CD4-positive, alpha-beta T cell treated with Interleukin-2 at 100 ng/mL for 4 hours (primary cell): Measurements from ENCODE around the gene CYB5RL.
"Not testable (repeated sequence)": the region's sequence is repeated elsewhere in the genome, so short reads cannot be mapped to it uniquely, and the experiment has no call there.

Experiments
- DNase-seq: peaks from one replicate; pipeline ENCODE4 v3.0.0-alpha.2; 2020; ENCODE audit warnings: low spot score

Gene CYB5RL

GRCh38 chr1:54186056-54186455 lies 13.8 kb downstream of the CYB5RL start:
- no peak for DNase-seq

GRCh38 chr1:54180701-54181360 lies 19.0 kb downstream of the CYB5RL start:
- no peak for DNase-seq

- DNase-seq: no peak
These were observed 21.3 kb downstream of the CYB5RL start for GRCh38 chr1:54178296-54179070.

GRCh38 chr1:54177726-54178125 lies 22.1 kb downstream of the CYB5RL start:
- no peak for DNase-seq

DNA sequence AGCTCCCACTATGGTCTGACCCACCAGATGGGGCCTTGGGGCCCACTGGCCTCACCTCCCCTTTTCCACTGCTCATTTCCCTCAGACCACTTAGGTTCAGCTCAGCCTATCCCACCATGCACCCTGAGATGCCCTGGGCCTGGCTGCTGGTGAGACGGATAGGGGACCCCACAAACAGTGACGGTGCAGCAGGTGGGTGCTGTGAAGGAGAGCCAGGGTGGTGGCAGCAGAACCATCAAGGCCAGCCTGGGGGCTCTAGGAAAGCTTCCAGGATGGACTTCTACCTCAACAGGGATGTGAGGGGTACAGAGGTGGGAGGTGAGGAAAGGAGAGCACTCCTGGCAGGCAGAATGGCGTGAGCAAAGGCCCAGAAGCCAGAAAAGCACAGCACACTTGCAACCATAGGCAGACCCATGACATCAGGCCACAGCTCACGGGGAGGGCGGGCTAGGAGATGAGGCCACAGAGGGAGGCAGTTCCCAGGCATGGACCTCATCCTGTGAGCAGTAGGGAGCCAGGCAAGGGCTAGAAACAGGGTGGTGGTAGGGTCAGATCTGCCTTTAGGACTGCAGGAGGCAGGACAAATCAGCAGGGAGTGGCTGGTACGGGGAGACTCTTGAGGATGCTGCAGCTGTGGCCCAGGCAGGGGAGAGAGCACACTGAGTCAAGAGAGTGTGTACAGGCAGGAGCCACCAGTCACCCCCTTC lies 23.1 kb downstream of the CYB5RL start:
- no peak for DNase-seq

DNA sequence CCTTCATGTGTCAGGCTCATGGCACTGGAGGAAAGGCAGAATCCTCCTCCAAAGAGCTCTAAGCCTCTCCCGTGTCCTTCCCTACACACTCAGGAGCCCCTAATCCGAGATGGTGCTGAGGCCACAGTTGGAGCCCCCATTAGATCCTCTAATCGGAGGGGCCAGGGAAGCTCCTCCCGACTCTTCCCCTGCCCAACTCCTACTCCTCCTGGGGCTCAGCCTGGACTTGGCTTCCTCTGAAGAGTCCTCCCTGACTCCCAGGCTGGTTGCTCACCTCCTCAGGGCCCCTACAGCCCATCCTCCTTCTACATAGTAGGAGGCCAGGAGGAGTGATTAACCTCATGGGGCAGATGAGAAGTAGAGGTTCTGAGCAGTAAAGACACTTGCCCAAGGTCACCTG lies 25.7 kb downstream of the CYB5RL start:
- DNase-seq: no peak

- DNase-seq: no peak
These were observed 26.1 kb downstream of the CYB5RL start for GRCh38 chr1:54173681-54174080.

DNA sequence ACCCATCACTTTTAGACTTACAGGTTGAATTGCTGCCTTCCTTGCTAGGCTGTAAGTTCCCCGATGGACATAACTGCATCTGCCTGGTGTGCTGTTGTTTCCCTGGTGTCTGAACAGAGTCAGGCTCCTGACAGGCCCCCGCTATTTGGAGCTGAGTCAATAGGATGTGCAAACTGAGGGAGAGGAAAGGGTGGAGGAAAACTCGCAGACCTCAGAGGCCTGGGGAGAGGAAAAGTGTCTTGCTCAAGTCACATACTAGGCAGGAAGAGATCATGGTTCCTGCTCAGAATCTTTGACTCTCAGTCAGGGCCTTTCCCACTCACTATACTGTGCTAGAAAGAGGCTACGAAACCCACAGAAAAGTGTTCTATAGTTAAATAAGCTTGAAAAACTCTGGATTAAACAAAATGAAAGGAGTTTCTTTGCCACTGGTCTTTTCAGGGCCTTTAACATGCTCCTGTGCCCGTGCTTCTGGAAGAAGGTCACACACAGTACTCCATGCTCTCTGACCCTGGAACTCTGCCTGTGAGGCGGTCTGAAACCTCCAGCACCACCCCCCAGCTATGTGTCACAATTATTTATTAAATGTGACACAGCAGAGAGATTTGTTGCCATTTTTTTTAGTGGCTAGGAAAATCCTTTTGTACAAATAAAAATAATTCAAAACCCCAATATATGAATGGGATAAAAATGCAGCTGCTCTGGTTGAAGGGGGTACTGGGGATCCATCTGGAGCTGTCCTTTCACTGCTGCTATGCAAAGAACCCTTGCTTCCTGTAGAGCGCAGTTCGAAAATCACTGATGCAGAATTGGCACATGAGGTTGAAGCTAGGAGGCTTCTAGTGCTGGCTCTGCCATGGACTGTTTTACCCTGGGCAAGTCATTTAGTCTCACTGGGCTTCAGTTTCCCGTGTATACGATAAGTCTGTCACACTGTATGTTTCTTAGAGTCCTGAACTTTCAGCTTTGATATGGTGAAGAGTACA lies 26.9 kb downstream of the CYB5RL start:
- no peak for DNase-seq

DNA sequence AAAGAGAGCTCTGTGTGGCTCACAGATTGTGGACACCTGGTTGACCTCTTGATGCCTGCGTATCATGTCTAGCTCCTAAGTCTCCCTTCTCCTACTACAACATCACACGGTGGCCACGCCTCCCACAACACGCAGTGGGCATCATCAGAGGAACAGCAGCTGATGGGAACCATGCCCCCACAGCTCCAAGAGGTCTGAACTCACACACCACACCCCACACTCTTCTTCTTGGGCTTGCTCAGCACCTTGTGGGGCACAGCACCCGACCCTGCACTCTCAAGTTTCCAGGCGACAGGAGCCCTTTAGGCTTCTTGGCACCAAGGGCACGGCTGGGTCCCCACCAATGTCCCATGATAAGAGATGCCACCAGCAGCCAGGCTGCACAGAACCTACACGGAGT lies 28.2 kb downstream of the CYB5RL start:
- no peak for DNase-seq

DNA sequence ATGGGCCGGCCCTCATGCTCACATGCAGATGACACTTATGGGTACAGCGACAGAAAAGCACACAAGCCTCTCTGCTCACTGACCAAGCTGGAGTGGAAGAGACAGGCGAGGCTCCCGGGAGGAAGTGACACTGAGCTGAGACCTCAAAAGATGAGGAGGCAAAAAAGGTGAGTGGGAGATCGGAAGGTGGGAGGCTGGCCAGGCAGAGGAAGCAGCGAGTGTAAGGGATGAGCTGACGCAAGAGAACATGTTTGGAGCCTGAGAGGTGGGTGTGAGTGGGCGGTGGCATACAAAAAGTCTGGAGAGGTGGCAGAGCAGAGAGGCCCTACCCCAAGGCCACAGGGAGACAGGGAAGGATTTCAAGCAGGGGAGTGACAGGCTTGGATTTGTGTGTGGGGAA lies 28.8 kb downstream of the CYB5RL start:
- no peak for DNase-seq

- no peak for DNase-seq
These were observed 30.8 kb downstream of the CYB5RL start for GRCh38 chr1:54169068-54169467.

- no peak for DNase-seq
These were observed 31.4 kb downstream of the CYB5RL start for GRCh38 chr1:54168206-54168965.

DNA sequence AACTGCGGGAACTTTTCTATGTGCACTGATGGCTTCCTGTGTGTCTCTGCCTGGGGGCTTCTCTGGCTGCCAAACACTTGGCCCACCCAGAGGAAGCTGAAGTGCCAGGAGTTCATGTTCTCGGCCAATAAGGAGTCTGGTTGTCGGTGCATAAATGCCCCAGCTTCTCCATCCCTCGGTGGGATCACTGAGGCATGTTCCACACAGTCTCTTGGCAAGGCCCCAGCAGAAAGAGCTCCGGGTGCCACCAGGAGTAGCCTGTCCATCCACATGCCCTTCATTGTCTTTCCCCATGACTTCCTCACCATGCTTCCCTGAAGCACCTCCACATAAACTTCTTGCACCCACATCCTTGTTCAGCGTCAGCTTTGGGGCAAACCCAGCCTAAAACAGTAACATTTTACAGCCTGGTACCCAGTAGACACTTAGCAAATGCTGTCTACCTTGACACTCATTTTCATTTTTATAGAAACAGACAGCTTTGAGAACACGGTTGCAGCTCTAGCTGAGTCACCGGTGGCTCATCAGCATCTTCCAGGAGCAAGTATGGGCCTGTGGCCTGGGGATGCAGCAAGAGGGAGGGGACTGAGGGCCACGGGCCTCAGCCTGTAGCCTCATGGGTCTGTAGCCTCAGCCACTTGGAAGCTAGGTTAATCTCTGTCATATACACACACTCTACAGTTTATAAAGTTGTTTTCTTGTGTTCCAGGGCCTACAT lies 32.2 kb downstream of the CYB5RL start:
- DNase-seq: no peak

- not testable (repeated sequence) for DNase-seq
These were observed 33.5 kb downstream of the CYB5RL start for GRCh38 chr1:54166357-54166756.

- DNase-seq: no peak
These were observed 34.7 kb downstream of the CYB5RL start for GRCh38 chr1:54165146-54165545.

DNA sequence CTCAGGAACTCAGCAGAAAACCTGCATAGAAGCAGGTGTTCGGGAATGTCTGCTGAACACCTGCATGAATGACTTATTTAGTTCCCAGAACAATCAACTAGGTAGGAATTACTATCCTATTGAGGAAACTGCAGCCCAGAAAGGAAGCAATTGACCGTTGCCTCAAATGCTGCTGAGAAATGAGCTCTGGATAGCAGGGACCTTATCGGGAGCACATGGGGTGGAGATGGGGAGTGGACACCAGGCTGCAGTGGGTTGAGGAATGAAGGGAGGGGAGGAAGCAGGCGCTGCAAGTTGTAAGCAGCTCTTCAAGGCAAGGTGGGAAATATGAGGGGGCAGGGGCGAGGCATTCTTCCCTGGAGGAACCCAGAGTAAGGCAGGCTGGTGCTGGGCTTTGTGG lies 36.3 kb downstream of the CYB5RL start:
- no peak for DNase-seq

DNA sequence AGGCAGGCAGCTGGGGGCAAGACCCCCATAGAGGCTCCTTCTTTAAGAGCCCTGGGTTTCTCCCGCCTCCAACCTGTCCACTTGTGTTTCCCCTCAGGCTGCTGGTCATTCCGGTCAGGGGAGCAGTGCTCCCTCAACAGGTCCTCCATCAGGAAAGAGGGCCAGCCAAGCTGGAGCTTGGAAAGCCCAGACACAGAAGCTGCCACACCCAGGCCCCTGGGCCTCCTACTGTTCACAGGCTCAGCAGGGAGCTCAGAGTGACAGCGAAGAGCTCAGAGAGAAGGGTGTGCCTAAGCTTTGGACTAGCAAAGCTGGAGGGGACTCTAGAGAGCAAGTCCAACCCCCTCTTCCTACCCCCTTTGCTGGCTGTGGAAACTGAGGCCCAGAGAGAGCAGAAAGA lies 36.8 kb downstream of the CYB5RL start:
- DNase-seq: no peak

DNA sequence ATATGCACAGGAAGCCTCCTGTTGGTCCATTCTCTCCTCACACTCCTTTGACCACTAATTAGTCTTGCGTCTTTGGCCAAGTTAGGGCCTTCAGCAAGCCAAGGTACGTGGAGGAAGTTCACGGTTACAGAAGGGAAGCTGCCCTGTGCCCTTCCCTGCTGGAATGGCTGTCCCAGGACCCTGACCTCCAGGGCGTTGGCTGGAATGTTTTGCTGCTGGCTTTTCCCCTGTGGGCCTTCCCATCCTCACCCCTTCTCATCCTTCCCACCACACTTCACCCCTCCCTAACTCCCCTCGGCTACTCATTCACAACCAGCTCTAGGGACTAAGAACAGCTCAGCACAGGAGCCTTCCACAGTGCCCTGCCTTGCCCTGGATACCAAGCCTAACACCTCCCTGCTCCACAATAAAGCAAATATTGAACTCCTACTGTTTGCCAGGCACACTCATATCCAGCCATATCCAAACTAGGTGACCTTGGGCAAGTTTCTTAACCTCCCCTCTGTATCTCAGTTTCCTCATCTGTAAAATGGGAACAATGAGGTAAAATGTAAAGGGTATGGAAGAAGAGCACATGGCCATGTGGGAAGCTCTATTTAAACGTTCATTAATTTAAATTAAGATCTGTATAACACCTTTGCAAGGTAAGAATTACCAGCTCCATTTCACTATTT lies 38.2 kb downstream of the CYB5RL start:
- DNase-seq: no peak

GRCh38 chr1:54160351-54160750 lies 39.5 kb downstream of the CYB5RL start:
- no peak for DNase-seq

DNA sequence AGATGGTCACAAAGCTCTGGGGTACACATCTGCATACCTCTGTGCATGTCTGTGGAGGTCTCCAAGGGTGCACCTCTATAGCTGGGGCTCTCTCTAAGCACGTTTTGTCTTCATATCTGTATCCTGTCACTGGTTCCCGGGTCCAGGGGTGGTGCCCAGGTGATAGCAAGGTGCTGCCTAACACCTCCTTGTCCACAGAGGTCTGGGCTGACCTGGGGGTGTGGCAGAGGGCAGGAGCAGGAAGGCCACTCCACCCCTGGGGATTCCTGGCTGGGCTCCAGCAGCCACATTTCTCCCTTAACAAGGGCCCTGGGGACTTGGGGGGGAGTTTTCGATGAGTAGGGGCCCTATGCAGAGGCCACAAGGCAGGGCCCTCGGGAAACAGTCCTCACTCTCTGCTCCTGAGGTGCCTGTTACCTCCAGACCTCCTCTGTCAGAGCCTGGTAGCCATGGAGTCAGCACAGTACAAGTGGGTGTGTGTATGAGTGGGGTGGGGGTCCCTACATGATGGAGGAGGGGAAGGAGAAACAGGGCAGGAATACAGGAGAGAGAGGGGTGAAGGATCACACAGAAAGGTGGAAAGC lies 40.0 kb downstream of the CYB5RL start:
- DNase-seq: no peak
